HG03442 (cell line): ENCODE results near the gene FGFR2.

Source experiments
- ATAC-seq: cut with Tn5 transposase; IDR thresholded peaks from one replicate; pipeline ENCODE4 v1.9.1; 2021; ENCODE audit warnings: mild to moderate bottlenecking, moderate library complexity; ENCODE audit not compliant: unreplicated experiment

The FGFR2 gene

GRCh38 chr10:121500701-121501332 lies 97.4 kb downstream of the FGFR2 start:
- ATAC-seq, result no peak

DNA sequence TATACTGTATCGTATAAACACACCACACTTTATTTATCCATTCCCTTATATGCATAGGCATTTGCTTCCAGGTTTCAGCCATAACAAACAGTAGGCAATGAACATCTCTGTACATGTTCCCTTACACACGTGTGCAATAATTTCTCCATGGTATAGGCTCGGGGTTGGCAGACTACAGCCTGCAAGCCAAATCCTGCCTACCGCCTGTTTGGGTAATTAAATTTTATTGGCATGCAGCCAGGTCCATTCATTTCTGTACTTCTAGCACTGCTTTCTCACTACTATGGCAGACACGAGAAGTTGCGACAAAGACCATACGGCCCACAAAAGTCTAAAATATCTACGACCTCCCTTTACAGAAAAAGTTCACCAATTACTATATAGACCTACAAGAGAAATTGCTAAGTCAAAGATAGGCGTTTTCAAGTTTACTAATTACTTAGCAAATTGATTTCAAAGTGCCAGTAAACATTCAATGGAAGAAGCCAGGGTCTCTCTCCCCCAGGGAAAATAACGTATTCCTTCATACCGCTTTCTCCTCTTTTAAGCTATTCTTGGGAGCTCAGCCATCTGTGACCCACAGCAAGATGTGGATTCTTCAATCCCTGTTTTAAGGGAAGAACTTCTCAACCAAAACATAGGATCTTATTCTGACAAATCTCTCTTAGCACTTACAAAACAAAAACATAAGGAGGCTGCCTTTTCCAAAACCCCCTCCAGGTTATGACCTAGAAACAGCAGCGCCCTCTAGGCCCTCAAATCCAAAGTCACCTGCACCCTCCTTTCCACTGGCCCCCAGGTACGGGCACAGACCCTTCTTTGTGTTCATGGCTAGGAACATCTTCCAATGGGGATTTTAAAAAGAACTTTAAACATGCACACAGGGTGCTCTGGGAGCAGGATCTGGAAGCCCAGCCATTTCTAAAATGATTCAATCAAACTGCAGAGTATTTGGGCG lies 100.5 kb downstream of the FGFR2 start:
- ATAC-seq, result no peak

DNA sequence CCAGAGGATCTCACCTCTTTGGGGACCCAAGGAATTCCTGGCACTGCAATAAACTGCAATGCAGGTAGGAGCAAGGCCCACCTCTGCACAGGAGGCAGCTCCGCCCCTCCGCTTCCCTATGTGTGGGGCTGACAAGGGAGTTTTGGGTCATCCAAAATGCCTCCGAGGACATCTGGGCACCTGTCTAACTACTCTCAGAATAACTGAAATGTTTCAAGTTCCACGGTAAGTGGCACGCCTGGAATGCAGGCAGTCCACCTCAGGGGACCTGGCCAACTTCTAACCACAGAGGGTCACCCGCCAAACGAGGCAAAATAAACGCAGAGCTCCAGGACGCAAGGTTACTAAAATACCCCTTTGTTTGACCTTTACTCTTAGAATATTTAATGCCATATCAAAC lies 102.5 kb downstream of the FGFR2 start:
- ATAC-seq, result no peak

DNA sequence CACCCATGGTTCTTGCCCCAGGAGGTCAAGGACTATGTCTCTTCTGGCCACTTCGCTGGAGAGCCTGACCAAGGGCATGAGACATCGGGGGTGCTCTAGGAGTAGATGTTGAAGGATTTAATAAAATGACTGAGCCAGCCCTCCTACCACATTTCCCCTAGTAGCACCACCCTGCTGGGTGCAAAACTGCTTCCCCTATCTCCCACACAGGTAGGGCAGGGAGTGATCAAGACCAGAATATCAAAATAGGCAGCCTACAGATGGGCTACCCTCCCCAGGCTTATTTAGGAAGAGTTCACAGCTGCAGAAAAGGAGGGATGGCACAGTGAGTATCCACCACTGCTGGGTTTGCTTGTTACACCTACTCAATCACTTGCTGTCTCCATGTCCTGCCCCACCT lies 103.9 kb downstream of the FGFR2 start:
- ATAC-seq, result no peak

DNA sequence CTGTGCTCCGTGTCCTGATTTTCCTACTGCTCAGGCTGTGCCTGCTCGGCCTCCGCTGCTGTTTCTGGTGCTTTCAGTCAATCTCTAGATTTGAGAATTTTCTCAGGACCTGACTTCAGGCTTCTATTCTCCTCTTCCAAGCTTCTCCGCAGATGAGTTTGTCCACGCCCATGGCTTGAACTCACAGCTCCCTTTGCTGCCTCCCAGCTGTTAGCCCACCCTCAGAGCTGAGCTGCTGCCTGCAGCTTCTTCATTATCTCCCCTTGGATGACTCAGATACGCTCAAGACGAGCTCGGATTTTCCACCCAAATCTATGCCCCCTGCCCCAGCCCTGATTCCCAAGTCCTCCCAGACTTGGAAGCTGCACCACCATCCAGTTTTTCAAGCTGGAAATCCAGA lies 104.7 kb downstream of the FGFR2 start:
- ATAC-seq, result no peak

DNA sequence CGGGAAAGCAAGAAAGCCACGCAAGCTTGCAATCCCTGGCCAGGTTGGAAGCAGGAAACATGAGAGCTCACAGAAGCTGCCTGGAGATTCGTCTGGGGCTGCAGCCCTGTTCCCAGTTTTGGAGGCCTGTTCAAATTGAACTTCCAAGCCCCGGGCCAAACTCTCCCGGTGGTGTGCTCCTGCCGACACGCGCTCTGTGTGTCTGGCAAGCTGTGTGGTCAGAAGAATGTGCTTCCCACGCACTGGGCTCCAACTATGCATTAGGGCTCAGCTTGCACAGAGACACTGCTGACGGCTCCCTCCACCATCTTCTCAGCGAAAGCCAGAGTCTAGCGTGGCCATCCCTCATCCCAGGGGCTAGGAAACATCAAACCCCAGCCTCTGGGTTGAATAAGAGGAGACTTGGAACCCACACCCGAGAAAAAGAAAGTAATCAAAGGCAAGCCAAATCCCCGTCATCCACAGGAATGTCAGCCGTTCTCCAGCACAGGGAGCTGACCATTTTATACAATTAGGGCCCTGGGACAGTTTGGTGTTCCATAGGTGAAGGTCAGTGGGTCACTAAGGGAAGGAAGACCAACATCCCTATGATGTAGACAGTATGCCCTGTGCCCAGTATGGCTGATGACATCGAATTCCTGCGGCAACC lies 107.2 kb downstream of the FGFR2 start:
- ATAC-seq, result no peak

- no peak for ATAC-seq
Observed at GRCh38 chr10:121485436-121486139, 112.7 kb downstream of the FGFR2 start.

GRCh38 chr10:121484816-121485215 lies 113.4 kb downstream of the FGFR2 start:
- no peak for ATAC-seq

DNA sequence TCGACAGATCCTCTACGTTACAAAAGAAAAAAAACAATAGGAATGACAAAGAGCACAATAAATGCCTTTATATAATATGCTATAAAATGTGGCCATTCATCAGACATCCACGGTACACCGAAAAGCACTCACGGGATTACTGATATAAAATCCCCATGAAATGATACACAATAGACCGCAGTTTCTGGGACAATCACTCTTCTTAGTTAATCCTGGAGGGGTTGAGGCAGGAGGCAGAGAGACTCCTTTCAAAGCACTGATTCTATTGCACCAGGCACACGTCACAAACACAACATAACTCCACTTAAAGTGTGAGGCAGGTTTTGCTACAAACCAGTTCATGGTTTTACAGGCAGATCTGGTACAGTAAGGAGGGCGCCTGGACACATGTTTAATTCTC lies 113.8 kb downstream of the FGFR2 start:
- no peak for ATAC-seq

- ATAC-seq, result no peak
Observed at GRCh38 chr10:121481180-121481579, 117.1 kb downstream of the FGFR2 start.

DNA sequence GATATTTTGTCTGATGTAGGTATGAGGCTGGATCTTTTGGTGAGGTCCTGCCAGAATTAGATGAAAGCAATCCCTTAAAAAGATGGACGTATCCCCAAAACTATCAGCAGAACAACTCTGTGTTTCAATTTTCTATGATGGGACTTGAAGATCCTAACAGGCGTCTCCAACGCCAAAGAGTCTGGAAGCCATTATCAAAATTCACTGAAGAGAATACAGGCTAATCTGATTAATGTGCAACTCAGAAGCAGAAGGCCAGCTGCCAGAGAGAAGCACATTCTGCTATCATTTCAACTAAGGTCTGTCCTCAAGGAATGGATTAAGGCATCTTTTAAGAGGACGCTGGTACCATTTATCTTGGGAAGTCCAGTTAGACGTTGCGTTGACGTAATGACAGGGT lies 119.7 kb downstream of the FGFR2 start:
- ATAC-seq, result no peak

- ATAC-seq, result no peak
Observed at GRCh38 chr10:121469797-121470606, 128.2 kb downstream of the FGFR2 start.

DNA sequence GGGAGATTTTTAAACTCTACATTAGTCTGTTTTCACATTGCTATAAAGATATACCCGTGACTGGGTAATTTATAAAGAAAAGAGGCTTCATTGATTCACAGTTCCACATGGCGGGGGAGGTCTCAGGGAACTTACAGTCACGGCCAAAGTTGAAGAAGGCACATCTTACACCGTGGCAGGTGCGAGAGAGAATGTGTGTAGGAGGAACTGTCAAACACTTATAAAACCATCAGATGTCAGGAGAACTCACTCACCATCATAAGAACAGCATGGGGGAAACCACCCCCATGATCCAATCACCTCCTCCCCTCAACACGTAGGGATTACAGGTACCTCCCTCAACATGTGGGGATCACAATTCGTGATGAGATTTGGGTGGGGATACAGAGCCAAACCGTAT lies 129.5 kb downstream of the FGFR2 start:
- no peak for ATAC-seq

GRCh38 chr10:121466424-121466823 lies 131.8 kb downstream of the FGFR2 start:
- no peak for ATAC-seq

DNA sequence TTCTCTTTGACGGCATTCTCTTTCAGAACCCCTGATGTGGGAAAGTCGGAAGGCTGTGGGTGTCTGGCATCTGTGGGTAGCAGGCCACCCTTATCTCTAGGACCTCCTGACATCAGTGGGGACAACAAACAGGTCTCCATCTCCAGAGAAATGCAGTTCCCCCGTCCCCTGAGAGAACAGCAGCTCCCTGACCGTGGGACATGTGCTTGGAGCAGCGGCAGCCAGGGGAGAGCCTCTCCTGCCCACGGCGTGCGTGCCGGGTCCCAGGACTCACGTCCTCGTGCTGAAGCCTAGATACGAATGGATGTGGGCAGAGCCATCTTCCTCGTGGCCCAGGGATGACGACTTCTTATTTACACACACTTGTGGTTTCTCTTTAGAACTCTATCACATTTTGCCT lies 133.0 kb downstream of the FGFR2 start:
- ATAC-seq, result no peak

- ATAC-seq, result no peak
Observed at GRCh38 chr10:121464517-121464916, 133.7 kb downstream of the FGFR2 start.

DNA sequence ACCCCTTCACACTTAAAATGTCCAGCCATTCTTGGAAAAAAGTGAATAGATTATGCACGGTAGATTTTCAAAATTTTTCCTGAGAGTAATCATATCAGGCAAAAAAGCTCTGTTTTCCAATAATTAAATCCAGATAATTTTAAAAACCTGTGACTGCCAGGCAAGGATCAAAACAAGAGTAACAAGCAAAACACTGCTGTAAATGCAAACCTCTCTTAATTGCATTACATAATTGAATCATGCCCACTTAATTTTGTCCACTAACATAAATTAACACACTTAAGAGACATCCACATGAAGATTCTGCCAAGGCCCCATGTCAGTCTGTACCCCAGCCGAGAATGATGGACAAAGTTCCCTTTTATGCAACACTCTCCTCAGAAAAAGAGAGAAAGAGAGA lies 135.3 kb downstream of the FGFR2 start:
- ATAC-seq, result no peak

GRCh38 chr10:121462281-121462680 lies 136.0 kb downstream of the FGFR2 start:
- ATAC-seq, result no peak

DNA sequence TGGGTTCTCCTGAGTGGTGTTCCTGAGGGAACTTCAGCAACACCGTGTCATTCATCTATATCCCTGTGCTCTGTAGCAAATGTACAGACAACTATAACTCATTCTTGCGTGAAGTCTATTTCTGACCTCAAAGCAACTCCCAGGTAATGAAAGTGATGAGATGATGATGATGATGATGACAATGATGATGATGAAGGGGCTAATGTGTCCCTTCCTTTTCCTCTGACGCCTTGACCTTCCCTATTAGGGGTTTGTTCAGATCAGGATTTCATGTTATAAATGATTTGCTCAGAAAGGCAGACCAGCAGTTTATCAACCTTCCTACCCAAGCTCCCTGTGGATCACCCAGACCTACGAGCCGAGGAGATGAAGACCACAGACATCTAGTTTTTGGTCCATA lies 136.9 kb downstream of the FGFR2 start:
- no peak for ATAC-seq

- no peak for ATAC-seq
Observed at GRCh38 chr10:121460733-121461132, 137.5 kb downstream of the FGFR2 start.
